Liver (tissue), 9 donors: ENCODE data around the gene SLC6A17. TPM values are rescaled to one million over a fixed set of nuclear protein-coding genes. Genes with fewer than 3 reads are reported as not detected.

Experiments
- DNase-seq: peaks from one replicate; pipeline ENCODE4 v3.0.0-alpha.2; 2017; ENCODE audit warnings: low spot score
- H3K27ac ChIP-seq, 2 donors: one replicate each; pipeline ENCODE4 v1.7.0; 2013; ENCODE audit warnings: inconsistent platforms in 2 of 2, low read length in 2 of 2, control low read depth in 1 of 2, low read depth in 1 of 2, mild to moderate bottlenecking in 1 of 2
- H3K27me3 ChIP-seq, 4 donors: one replicate each; pipeline versions ENCODE4 v1.6.1 to v1.7.0; 2013; ENCODE audit warnings: low read length in 3 of 4, inconsistent platforms in 1 of 4, mild to moderate bottlenecking in 1 of 4, moderate library complexity in 1 of 4; ENCODE audit not compliant: control insufficient read depth in 4 of 4, insufficient read depth in 4 of 4
- H3K36me3 ChIP-seq, 4 donors: one replicate each; pipeline versions ENCODE4 v1.6.1 to v1.7.0; 2013; ENCODE audit warnings: low read length in 3 of 4, mild to moderate bottlenecking in 3 of 4, low read depth in 1 of 4, moderate library complexity in 1 of 4; ENCODE audit not compliant: control insufficient read depth in 4 of 4, insufficient read depth in 3 of 4
- H3K4me1 ChIP-seq, 4 donors: one replicate each; pipeline versions ENCODE4 v1.6.1 to v1.7.0; 2013; ENCODE audit warnings: low read length in 3 of 4, mild to moderate bottlenecking in 3 of 4, moderate library complexity in 1 of 4; ENCODE audit not compliant: control insufficient read depth in 4 of 4, insufficient read depth in 4 of 4
- H3K4me3 ChIP-seq, 3 donors: one replicate each; pipeline versions ENCODE4 v1.6.1 to v1.7.0; 2013; ENCODE audit warnings: low read length in 3 of 3, control low read depth in 1 of 3, low read depth in 1 of 3, mild to moderate bottlenecking in 1 of 3
- H3K9ac ChIP-seq, 2 donors: one replicate each; pipeline ENCODE4 v1.7.0; 2013; ENCODE audit warnings: low read length in 2 of 2, mild to moderate bottlenecking in 2 of 2, moderate library complexity in 2 of 2, control low read depth in 1 of 2, low read depth in 1 of 2
- H3K9me3 ChIP-seq, 4 donors: one replicate each; pipeline versions ENCODE4 v1.6.1 to v1.7.0; 2013; ENCODE audit warnings: low read length in 3 of 4; ENCODE audit not compliant: control insufficient read depth in 4 of 4
- CTCF ChIP-seq: fragments of 150-350 bp; IDR thresholded peaks from 2 replicates; pipeline ENCODE4 v1.5.1; 2017; ENCODE audit warnings: improper control_type of control experiment, low read depth, low read length; ENCODE audit not compliant: missing input control
- EGR1 ChIP-seq, 2 donors: IDR thresholded peaks; 2 replicates each; pipeline ENCODE4 v1.6.1; 2016 to 2018; ENCODE audit warnings: antibody characterized with exemption in 2 of 2, low read depth in 2 of 2
- FOXA1 ChIP-seq: IDR thresholded peaks from 2 replicates; pipeline ENCODE4 v1.6.1; 2016; ENCODE audit warnings: antibody characterized with exemption
- FOXA2 ChIP-seq: IDR thresholded peaks from 2 replicates; pipeline ENCODE4 v1.6.1; 2016; ENCODE audit warnings: antibody characterized with exemption
- GABPA ChIP-seq, 2 donors: IDR thresholded peaks in 1 of 2; conservative IDR thresholded peaks in 1 of 2; 2 replicates each; pipeline ENCODE4 v1.6.1; 2016; ENCODE audit warnings: antibody characterized with exemption in 2 of 2, mild to moderate bottlenecking in 1 of 2, moderate library complexity in 1 of 2
- HNF4A ChIP-seq, 2 donors: conservative IDR thresholded peaks; 2 replicates each; pipeline ENCODE4 v1.6.1; 2016; ENCODE audit warnings: antibody characterized with exemption in 2 of 2, mild to moderate bottlenecking in 2 of 2
- HNF4G ChIP-seq: IDR thresholded peaks from 2 replicates; pipeline ENCODE4 v1.6.1; 2016; ENCODE audit warnings: antibody characterized with exemption
- JUND ChIP-seq, 2 donors: IDR thresholded peaks; 2 replicates each; pipeline ENCODE4 v1.6.1; 2016; ENCODE audit warnings: antibody characterized with exemption in 2 of 2
- MAX ChIP-seq: IDR thresholded peaks from 2 replicates; pipeline ENCODE4 v1.6.1; 2016; ENCODE audit warnings: antibody characterized with exemption
- NR2F2 ChIP-seq: IDR thresholded peaks from 2 replicates; pipeline ENCODE4 v1.6.1; 2016; ENCODE audit warnings: antibody characterized with exemption
- RAD21 ChIP-seq, 2 donors: IDR thresholded peaks; 2 replicates each; pipeline ENCODE4 v1.6.1; 2016; ENCODE audit warnings: antibody characterized with exemption in 2 of 2, mild to moderate bottlenecking in 2 of 2
- REST ChIP-seq: IDR thresholded peaks from 2 replicates; pipeline ENCODE4 v1.6.1; 2016; ENCODE audit warnings: antibody characterized with exemption, mild to moderate bottlenecking
- RXRA ChIP-seq, 2 donors: IDR thresholded peaks; 2 replicates each; pipeline ENCODE4 v1.6.1; 2017 to 2018; ENCODE audit warnings: antibody characterized with exemption in 2 of 2, mild to moderate bottlenecking in 1 of 2
- SP1 ChIP-seq: IDR thresholded peaks from 2 replicates; pipeline ENCODE4 v1.6.1; 2018; ENCODE audit warnings: antibody characterized with exemption, mild to moderate bottlenecking
- YY1 ChIP-seq: IDR thresholded peaks from 2 replicates; pipeline ENCODE4 v1.6.1; 2016; ENCODE audit warnings: antibody characterized with exemption, mild to moderate bottlenecking
- ZBTB33 ChIP-seq: IDR thresholded peaks from 2 replicates; pipeline ENCODE4 v1.6.1; 2016; ENCODE audit warnings: antibody characterized with exemption
- WGBS: extraction: QIAGEN DNeasy Blood & Tissue Kit; methylation state at CpG from one replicate; pipeline ENCODE4 v1.1.7; 2013; 5-methylcytosine and 5-hydroxymethylcytosine counted together
- polyA plus RNA-seq, 2 donors: library from polyadenylated mRNA; stranded (reverse) in 1 of 2; unstranded in 1 of 2; fragments of 200-250 nt in 1 of 2; fragments of >200 nt in 1 of 2; fragmentation: Nextera tagmentation in 1 of 2; extraction: Ambion mirVana in 1 of 2; gene quantifications; one replicate each; pipeline versions ENCODE4 v1.2.1 to v1.2.3, GENCODE V29; 2013 to 2015
- total RNA-seq, 2 donors: library from RNA; depleted of rRNA; stranded (reverse); fragments of >200 nt; gene quantifications; one replicate each; pipeline ENCODE4 v1.2.3, GENCODE V29; 2014
- donor health status: healthy.
- donor health status: healthy.
- donor health status: healthy.
- donor health status: healthy.
- donor health status: healthy.

SLC6A17 gene
- total and polyA plus RNA-seq, 4 donors: not detected

GRCh38 chr1:110213143-110213540 is 62.8 kb downstream of the SLC6A17 start:
- Histone ChIP-seq H3K4me3 (no peak overlapping the region), H3K4me1 (peaks cover 0 to 18% (median 8%) of the 10 kb centered on the region in 4 donors), H3K27me3 (peaks cover 0 to 2% (median 0%) of the 10 kb centered on the region in 4 donors), H3K9me3 (no peaks in the 10 kb centered on the region), H3K36me3 (no peaks in the 10 kb centered on the region), H3K27ac (no peak overlapping the region), H3K9ac (no peak overlapping the region)
- 87% methylated on average over 2 of the region's 2 CpGs for WGBS
- DNase-seq: no peak
- no peak for TF ChIP-seq CTCF
- TF ChIP-seq HNF4G: no peak
- no peak for TF ChIP-seq FOXA1
- no peak for TF ChIP-seq RAD21 (IDR thresholded peaks at IDR 0.05)
- no peak for TF ChIP-seq JUND (IDR thresholded peaks at IDR 0.05)
- TF ChIP-seq RXRA (IDR thresholded peaks at IDR 0.05): no peak
- no peak for TF ChIP-seq SP1
- no peak for TF ChIP-seq HNF4A (conservative IDR thresholded peaks at IDR 0.05)
- no peak for TF ChIP-seq MAX
- no peak for TF ChIP-seq ZBTB33
- no peak for TF ChIP-seq FOXA2
- TF ChIP-seq NR2F2: no peak
- TF ChIP-seq YY1: no peak
- TF ChIP-seq REST: no peak
- TF ChIP-seq EGR1 (IDR thresholded peaks at IDR 0.05; ENCODE audit: low read depth in 2 of 2): no peak
- no peak for TF ChIP-seq GABPA (IDR thresholded peaks at IDR 0.05 in 1 of 2, conservative IDR thresholded peaks at IDR 0.05 in 1 of 2)
